22Rv1 (cell line): ENCODE results near the gene MATR3.

Experiments used
- H3K27ac ChIP-seq: fragments of 450-650 bp; 2 replicates; pipeline ENCODE4 v1.5.1; 2017
- CTCF ChIP-seq: fragments of 450-650 bp; IDR thresholded peaks from 2 replicates; pipeline ENCODE4 v1.5.1; 2017; ENCODE audit warnings: mild to moderate bottlenecking
- ZFX ChIP-seq: fragments of 450-650 bp; IDR thresholded peaks from 2 replicates; pipeline ENCODE4 v1.6.1; 2017; ENCODE audit warnings: antibody characterized with exemption, borderline replicate concordance

MATR3 gene

GRCh38 chr5:139293507-139294373 lies at the start of gene MATR3:
Gene MATR3 (plus strand): TSS chr5:139293740. CDS start chr5:139307416, 13,676 bp downstream.
- H3K27ac ChIP-seq, result peak within 1 kb of the TSS; percentile 99
- TF ChIP-seq ZFX (no peak), CTCF (no peak)

GRCh38 chr5:139245637-139246339 lies 47.8 kb upstream of the MATR3 start:
- no peak overlapping the region for H3K27ac ChIP-seq
- TF ChIP-seq ZFX, result no peak
- no peak for TF ChIP-seq CTCF

GRCh38 chr5:139246394-139246793 lies 47.1 kb upstream of the MATR3 start:
- TF ChIP-seq ZFX (no peak), CTCF (no peak)
- H3K27ac ChIP-seq, result no peak overlapping the region

GRCh38 chr5:139248826-139249453 lies 44.6 kb upstream of the MATR3 start:
- TF ChIP-seq CTCF (no peak), ZFX (no peak)

GRCh38 chr5:139251281-139251687 lies 42.3 kb upstream of the MATR3 start:
- no peak overlapping the region for H3K27ac ChIP-seq
- TF ChIP-seq CTCF (peak; percentile 72), ZFX (no peak)

More at GRCh38 chr5:139248826-139249453, 44.6 kb upstream of the MATR3 start:
- H3K27ac ChIP-seq, result no peak overlapping the region

GRCh38 chr5:139251695-139252288 lies 41.7 kb upstream of the MATR3 start:
- H3K27ac ChIP-seq, result no peak overlapping the region
- no peak for TF ChIP-seq ZFX
- TF ChIP-seq CTCF, result no peak
